GM19455 (cell line): ENCODE measurements around the gene LAPTM5.
"Not testable (repeated sequence)": the region's sequence is repeated elsewhere in the genome, so short reads cannot be mapped to it uniquely, and the experiment has no call there.

ENCODE experiments used
- ATAC-seq: cut with Tn5 transposase; IDR thresholded peaks from one replicate; pipeline ENCODE4 v1.9.1; 2021; ENCODE audit not compliant: unreplicated experiment

The LAPTM5 gene

GRCh38 chr1:30773722-30774358, 16.3 kb upstream of the LAPTM5 start:
- ATAC-seq, result no peak

DNA sequence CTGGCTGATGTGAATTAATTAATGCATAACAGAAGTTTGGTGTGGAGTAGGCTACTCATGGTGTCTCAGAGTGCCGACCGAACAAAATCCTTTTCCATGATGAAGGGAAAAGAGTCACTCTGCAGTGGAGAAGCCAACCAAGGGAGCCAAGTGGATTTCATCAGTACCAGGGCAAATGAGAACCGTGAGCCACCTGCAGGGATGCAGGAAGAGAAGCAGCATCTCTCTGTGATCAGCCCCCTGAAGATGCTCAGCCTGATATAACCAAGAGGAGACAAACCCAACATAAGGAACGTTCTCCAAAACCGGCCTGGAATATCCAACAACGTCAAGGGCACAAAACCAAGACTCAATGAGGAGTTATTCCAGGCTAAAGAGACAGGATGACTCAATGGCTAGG, 13.4 kb upstream of the LAPTM5 start:
- no peak for ATAC-seq

DNA sequence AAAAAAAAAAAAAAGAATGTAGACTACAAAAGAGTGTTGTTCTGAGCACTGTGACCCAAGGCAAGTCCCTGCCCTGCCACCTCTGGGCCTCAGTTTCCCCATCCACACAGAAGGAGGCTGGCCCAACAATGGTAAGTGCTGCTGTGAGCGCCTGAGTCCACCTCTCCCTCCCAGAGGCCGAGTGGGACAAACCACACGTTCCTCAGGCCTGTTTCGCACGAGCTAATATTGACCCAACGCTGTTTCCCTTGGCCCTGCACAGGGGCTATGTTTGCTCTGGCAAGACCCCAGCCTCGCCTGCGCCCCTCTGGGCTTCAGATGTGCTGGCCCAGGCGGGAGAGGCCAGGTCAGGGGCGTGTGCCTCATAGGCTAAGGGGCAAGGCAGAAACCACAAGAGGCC, 12.6 kb upstream of the LAPTM5 start:
- ATAC-seq, result no peak

GRCh38 chr1:30768830-30769718, 11.5 kb upstream of the LAPTM5 start:
- ATAC-seq, result no peak

DNA sequence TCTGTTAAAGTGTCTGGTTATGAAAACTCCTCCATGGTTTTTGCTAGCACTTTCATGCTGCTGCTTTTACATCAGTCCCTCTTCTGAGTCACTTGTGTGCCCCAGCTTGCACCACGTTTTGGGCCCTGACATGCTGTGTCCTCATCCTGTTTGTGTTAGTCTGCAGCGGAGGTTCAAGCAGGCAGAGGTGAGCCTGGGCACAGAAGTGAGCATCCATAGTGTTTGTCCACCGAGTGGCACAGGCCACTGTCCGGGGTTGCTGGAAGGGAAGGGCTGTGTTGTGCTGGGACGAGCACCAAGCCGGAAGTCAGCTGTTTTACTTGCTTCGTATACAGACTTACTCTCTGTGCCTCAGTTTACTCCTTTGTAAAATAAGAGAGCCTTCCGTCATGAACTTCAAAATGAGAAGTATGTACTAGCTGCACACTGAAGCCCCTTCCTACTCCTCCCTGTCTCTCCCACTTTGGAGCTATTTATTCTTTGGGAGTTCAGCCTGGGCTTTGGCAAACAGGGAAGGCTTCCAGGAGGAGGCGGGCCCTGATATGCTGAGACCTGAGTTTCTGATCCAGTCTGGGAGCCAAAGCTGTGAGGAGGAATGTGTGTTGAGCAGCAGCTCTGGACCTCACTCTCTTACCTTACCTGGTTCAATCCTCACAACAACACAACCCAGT, 10.7 kb upstream of the LAPTM5 start:
- no peak for ATAC-seq

DNA sequence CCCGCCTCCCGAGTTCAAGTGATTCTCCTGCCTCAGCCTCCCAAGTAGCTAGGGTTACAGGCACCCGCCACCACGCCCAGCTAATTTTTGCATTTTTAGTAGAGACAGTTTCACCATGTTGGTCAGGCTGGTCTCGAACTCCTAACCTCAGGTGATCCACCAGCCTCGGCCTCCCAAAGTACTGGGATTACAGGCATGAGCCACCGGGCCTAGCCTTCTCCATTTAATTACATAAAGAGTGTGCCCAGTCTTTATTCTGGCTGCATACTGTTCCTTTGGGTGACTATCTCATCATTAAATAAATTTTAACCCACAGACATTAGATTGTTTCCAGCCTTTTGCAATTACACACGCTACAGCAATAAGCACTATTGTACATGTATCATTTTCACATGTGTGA, 9.4 kb upstream of the LAPTM5 start:
- ATAC-seq, result not testable (repeated sequence)

DNA sequence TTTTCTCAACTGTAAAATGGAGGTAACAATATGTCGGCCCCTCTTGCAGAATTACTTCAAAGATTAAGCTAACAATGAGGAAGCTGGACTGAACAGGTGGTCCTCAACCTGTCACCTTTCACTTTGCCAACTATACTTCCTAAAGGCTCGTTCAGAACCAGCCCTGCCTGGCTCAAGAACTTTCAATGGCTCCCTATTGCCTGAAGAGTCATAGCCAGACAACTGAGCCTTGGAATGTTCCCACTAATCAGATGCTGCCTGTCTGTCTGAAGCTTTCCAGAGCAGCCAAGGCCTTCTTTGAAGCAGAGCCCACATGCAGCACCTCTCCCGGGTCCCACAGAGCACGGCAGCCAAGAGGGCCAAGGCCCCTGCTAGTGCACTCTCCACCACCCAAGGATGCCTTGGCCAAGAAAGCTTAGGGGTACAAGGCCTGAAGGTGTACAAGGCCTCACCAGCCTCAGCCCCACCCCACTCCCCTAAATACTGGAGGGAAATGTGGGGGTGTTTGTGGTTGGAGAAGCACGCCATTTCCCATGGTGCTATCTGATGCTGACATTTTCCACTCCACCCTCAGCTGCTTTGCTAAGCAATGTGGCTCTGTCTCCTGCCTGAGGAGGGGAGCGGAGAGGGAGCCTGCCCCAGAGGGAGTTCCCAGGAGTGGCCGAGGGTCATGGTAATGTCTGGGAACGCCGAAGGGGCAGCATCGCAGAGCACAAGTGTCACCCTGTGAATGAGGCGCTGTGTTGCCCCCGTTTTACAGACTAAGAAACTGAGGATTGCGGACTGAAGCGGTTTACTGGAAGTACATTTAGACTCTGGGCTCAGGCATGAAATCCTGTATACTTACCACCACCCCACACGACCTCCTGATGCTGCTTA, 8.2 kb upstream of the LAPTM5 start:
- ATAC-seq, result no peak

- no peak for ATAC-seq
These were observed 7.5 kb upstream of the LAPTM5 start for GRCh38 chr1:30764939-30765555.

DNA sequence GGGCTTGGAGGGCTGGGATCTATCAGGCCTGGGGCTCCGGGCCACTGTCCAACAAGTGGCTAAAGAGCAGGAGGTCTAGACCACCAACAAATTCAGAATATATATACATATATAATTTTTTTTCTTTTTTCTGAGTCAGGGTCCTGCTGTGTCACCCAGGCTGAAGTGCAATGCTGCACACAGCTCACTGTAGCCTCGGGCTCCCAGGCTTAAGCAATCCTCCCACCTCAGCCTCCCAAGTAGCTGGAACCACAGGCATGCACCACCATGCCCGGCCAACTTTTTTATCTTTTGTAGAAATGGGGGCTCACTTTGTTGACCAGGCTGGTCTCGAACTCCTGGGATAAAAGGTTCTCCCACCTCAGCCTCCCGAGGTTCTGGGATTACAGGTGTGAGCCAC, 6.8 kb upstream of the LAPTM5 start:
- no peak for ATAC-seq

DNA sequence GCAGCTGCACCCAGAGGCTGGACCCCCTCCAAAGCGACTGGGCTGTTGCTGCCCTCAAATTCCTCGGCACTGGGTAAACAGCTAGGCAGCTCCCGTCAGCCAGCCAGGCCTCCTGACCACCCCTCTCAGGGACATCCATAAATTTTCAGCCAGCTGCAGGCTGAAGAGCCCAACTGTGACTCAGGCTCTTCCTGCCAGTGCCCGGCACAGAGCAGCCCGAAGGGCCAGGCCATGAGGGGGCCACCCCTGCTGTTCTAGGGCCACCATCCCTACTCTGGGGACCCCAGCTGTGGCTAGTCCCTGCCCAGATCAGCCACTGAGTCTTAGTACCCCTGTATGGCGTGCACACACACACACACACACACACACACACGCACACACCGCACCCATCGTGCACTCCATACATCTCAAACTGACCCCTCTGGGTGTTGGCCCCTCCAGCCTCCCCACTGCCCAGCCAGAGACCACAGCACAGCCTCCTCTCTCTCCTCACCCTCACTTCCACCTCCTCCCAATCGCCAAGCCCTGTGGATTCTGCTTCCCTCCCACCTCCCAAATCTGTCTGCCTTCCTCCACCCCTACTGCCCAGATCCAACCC, 6.2 kb upstream of the LAPTM5 start:
- ATAC-seq, result no peak

GRCh38 chr1:30762930-30763650, 5.5 kb upstream of the LAPTM5 start:
- ATAC-seq, result no peak

GRCh38 chr1:30762152-30762929, 4.8 kb upstream of the LAPTM5 start:
- no peak for ATAC-seq

GRCh38 chr1:30761381-30762151, 4.0 kb upstream of the LAPTM5 start:
- no peak for ATAC-seq

GRCh38 chr1:30760596-30761324, 3.2 kb upstream of the LAPTM5 start:
- ATAC-seq, result no peak

- no peak for ATAC-seq
These were observed 2.2 kb upstream of the LAPTM5 start for GRCh38 chr1:30759718-30760281.

DNA sequence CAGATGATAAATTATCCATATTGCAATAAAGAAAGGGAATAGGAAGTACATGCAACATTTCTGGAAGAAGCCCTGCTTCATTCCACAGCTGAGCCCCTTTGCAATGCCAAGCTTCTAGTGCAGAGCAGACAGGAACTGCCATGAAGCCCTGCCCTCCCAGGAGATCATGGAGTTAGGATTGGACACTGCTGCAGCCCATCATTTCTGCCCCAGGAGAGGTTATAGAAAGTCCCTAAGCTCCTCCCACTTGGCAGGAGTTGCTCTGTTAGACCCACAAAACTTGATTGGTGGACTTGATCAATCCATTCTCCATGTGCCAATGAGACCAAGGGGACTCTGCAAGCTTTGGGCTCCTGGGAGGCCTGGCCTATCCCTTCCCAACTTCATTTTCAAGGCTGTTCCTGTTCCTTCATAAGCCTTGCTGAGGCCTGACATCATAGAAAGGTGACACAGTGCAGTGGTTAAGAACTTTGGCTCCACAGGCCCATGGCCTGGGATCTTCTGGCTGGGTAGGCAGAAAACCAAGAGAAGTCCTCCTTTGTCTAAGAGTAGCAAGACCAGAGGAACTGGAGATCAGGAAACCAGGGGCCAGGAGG, 1.3 kb upstream of the LAPTM5 start:
- no peak for ATAC-seq
